Peyer's patch (tissue), 4 donors: ENCODE measurements around the gene HBA2.
"Not testable (repeated sequence)": the region's sequence is repeated elsewhere in the genome, so short reads cannot be mapped to it uniquely, and the experiment has no call there.

ENCODE experiments used
- POLR2A ChIP-seq, 2 donors: fragments of 450-650 bp; IDR thresholded peaks; one replicate each; pipeline ENCODE4 v1.5.1; 2017; ENCODE audit warnings: antibody characterized with exemption in 2 of 2, mild to moderate bottlenecking in 2 of 2, moderate library complexity in 2 of 2
- TF ChIP-seq, protein P1 (sequence below), 6 experiments: fragments of 450-650 bp in 4 of 6; fragments of 200-600 bp in 2 of 6; sonication (generic) in 1 of 6; IDR thresholded peaks; one replicate each; pipeline ENCODE4 v1.5.1; 2017 to 2019; ENCODE audit warnings: antibody characterized with exemption in 6 of 6, mild to moderate bottlenecking in 3 of 6, moderate library complexity in 1 of 6

- not testable (repeated sequence) for TF ChIP-seq POLR2A (IDR thresholded peaks at IDR 0.05)
- TF ChIP-seq, protein P1, sequence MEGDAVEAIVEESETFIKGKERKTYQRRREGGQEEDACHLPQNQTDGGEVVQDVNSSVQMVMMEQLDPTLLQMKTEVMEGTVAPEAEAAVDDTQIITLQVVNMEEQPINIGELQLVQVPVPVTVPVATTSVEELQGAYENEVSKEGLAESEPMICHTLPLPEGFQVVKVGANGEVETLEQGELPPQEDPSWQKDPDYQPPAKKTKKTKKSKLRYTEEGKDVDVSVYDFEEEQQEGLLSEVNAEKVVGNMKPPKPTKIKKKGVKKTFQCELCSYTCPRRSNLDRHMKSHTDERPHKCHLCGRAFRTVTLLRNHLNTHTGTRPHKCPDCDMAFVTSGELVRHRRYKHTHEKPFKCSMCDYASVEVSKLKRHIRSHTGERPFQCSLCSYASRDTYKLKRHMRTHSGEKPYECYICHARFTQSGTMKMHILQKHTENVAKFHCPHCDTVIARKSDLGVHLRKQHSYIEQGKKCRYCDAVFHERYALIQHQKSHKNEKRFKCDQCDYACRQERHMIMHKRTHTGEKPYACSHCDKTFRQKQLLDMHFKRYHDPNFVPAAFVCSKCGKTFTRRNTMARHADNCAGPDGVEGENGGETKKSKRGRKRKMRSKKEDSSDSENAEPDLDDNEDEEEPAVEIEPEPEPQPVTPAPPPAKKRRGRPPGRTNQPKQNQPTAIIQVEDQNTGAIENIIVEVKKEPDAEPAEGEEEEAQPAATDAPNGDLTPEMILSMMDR (IDR thresholded peaks at IDR 0.05): not testable (repeated sequence)
These were observed 19.6 kb upstream of the HBA2 start for GRCh38 chr16:153129-153521.
